ENCODE data around the gene GATAD2A.
A peak's percentile ranks its signal among the peaks of the same experiment; 100 is the strongest.

GATAD2A gene

DNA sequence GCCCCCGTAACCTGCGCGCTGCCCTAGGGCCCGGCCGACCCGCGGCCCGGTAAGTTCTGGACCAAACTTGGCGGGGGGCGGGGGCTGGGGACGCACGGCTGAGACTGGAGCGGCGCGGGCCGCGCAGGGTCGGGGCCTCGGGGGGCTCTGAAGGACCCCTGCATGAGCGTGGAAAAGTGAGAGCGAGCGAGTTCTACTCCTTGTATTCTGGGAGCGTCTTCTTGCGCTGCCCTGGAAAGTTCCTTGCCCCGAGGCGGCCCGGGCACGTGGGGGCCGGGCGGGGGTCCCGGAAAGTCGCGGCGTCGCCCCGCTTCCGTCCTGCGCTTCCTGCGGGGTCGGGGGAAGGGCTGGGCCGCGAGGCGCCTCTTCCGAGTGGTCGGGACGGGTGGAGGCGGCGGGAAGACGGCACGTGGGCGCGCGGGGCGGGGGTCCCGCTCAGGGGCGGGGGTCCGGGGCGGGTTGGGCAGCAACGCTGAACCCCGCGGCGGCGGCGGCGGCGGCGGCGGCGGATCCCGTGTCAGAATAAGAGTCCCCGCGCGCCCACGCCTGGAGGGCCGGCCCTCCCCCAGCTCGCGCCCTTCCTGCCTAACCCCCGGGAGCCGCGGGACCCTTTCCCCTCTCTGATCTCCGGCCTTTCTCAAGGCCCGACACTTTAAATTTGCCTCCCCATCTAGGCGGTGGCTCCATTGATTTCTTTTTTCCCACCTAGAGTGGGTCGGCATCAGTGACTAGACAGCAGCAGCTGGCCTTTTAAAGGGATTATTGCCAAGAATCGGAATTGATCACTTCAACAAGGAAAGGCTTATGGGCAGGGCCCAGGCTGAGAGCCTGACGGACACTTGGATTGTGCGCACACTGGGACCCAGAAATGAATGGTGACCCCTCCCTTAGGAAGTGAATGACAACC, 749 bp downstream of the GATAD2A start:
- Histone ChIP-seq H3K4me3 (ENCODE audit: insufficient read length, low read depth) (peak overlapping the region; percentile 80), H3K27me3 (ENCODE audit: insufficient read depth, insufficient read length) (peaks cover 5% of the 10 kb centered on the region), H3K9ac (ENCODE audit: insufficient read length, low read depth) (peak overlapping the region; percentile 95), H3K9me3 (ENCODE audit: insufficient read depth, low read length) (no peaks in the 10 kb centered on the region), H3K4me1 (ENCODE audit: insufficient read depth, insufficient read length) (peaks cover 16% of the 10 kb centered on the region), H3K36me3 (ENCODE audit: insufficient read depth, insufficient read length, low read length) (peaks cover 18% of the 10 kb centered on the region)
- no peak for DNase-seq (ENCODE audit: low read depth, low spot score)
- TF ChIP-seq SUZ12 (IDR thresholded peaks at IDR 0.05; ENCODE audit: extremely low read depth, insufficient read depth, insufficient read length), result no peak
- no peak for TF ChIP-seq ZNF274 (IDR thresholded peaks at IDR 0.05; ENCODE audit: low read depth, low read length)

DNA sequence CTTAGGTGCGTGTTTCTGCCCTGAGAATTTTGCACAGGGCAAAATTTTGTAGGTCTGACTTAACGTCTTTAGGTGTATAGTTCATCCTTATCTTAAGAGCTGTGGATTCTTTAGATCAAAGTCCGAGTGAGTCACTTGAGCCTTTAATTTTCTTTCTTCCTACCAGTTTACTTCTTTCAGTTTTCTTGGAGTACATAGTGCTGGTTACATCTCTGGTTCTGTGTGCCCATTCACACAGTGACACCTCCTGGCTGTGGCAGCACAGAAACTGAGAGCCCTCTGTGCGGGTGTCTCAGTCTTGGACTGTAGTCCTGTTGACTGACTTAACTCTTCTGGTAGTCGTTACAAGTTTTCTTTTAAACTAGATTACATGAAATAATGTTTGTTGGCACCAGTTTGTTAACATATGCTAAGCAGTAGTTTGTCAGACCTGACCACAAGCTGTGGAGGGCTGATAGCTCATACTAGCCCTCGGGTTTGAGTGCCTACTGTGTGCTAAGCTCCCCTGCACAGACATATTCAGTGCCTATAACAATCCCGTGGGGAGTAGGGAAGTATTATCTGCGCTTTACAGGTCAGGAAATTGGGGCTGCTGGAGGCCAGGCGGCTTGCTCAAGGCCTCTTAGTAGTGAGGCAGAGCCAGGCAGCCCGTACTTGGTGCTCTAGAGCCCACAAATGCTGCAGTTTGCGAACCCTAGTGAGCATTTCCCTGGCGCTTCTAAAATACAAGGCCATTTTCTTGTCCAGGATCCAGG, 1.6 kb downstream of the GATAD2A start:
- no peak for TF ChIP-seq ZNF274 (IDR thresholded peaks at IDR 0.05; ENCODE audit: low read depth, low read length)
- TF ChIP-seq SUZ12 (IDR thresholded peaks at IDR 0.05; ENCODE audit: extremely low read depth, insufficient read depth, insufficient read length), result no peak
- no peak for TF ChIP-seq YY1 (IDR thresholded peaks at IDR 0.05; ENCODE audit: insufficient read depth, insufficient read length)
- H3K4me1 ChIP-seq (ENCODE audit: insufficient read depth, insufficient read length), result peaks cover 19% of the 10 kb centered on the region
- DNase-seq (ENCODE audit: low read depth, low spot score), result no peak

DNA sequence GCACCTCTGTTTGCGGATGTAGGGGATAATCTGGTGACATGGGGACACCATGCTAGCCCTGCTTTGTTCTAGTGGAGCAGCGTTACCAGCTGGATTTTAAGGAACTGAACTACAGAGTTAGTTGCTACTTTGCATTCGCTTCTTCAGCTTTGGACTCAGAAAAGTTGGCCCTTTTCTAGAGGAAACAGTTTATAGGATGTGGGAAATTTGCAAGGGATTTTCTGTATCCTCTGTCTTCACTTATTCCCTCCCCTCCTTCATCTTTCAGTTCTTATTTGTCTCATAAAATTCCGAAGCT, 2.1 kb downstream of the GATAD2A start:
- no peak overlapping the region for H3K4me3 ChIP-seq (ENCODE audit: insufficient read length, low read depth)
- peak overlapping the region; percentile 86 for H3K9ac ChIP-seq (ENCODE audit: insufficient read length, low read depth)
- DNase-seq (ENCODE audit: low read depth, low spot score), result no peak
- H3K9me3 ChIP-seq (ENCODE audit: insufficient read depth, low read length), result no peaks in the 10 kb centered on the region
- H3K36me3 ChIP-seq (ENCODE audit: insufficient read depth, insufficient read length, low read length), result peaks cover 25% of the 10 kb centered on the region
- H3K4me1 ChIP-seq (ENCODE audit: insufficient read depth, insufficient read length), result peaks cover 19% of the 10 kb centered on the region
- H3K27me3 ChIP-seq (ENCODE audit: insufficient read depth, insufficient read length), result peaks cover 5% of the 10 kb centered on the region
- no peak for TF ChIP-seq YY1 (IDR thresholded peaks at IDR 0.05; ENCODE audit: insufficient read depth, insufficient read length)
- TF ChIP-seq ZNF274 (IDR thresholded peaks at IDR 0.05; ENCODE audit: low read depth, low read length), result no peak
- TF ChIP-seq SUZ12 (IDR thresholded peaks at IDR 0.05; ENCODE audit: extremely low read depth, insufficient read depth, insufficient read length), result no peak

More for the DNA sequence above, 1.6 kb downstream of the GATAD2A start:
- peaks cover 5% of the 10 kb centered on the region for H3K27me3 ChIP-seq (ENCODE audit: insufficient read depth, insufficient read length)
- no peaks in the 10 kb centered on the region for H3K9me3 ChIP-seq (ENCODE audit: insufficient read depth, low read length)
- H3K9ac ChIP-seq (ENCODE audit: insufficient read length, low read depth), result peak overlapping the region; percentile 86
- H3K4me3 ChIP-seq (ENCODE audit: insufficient read length, low read depth), result peak overlapping the region; percentile 80
- H3K36me3 ChIP-seq (ENCODE audit: insufficient read depth, insufficient read length, low read length), result peaks cover 25% of the 10 kb centered on the region

DNA sequence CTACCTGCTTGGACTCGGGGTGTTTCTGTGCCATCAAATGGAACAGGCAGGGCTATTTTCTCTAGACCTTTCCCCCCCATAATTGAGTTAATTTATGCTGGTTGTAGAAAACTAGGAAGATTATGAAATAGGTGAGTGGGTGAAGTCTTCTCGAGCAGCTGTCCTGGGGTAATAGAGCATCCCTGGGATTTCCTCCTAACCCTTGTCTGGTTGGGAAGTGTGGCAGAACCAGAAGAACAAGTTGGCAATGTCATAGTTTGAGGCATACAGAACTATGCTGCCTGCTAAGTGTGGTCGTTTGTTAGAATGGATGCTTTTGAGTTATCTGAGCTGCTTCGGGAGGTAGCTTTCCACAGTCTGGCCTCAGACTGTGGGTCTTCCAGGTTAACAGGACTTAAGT, 3.7 kb downstream of the GATAD2A start:
- Histone ChIP-seq H3K9me3 (ENCODE audit: insufficient read depth, low read length) (no peaks in the 10 kb centered on the region), H3K36me3 (ENCODE audit: insufficient read depth, insufficient read length, low read length) (peaks cover 30% of the 10 kb centered on the region), H3K4me3 (ENCODE audit: insufficient read length, low read depth) (no peak overlapping the region), H3K9ac (ENCODE audit: insufficient read length, low read depth) (no peak overlapping the region), H3K27me3 (ENCODE audit: insufficient read depth, insufficient read length) (peaks cover 5% of the 10 kb centered on the region), H3K4me1 (ENCODE audit: insufficient read depth, insufficient read length) (peaks cover 15% of the 10 kb centered on the region)
- no peak for TF ChIP-seq YY1 (IDR thresholded peaks at IDR 0.05; ENCODE audit: insufficient read depth, insufficient read length)
- TF ChIP-seq ZNF274 (IDR thresholded peaks at IDR 0.05; ENCODE audit: low read depth, low read length), result no peak
- no peak for TF ChIP-seq SUZ12 (IDR thresholded peaks at IDR 0.05; ENCODE audit: extremely low read depth, insufficient read depth, insufficient read length)
- no peak for DNase-seq (ENCODE audit: low read depth, low spot score)

DNA sequence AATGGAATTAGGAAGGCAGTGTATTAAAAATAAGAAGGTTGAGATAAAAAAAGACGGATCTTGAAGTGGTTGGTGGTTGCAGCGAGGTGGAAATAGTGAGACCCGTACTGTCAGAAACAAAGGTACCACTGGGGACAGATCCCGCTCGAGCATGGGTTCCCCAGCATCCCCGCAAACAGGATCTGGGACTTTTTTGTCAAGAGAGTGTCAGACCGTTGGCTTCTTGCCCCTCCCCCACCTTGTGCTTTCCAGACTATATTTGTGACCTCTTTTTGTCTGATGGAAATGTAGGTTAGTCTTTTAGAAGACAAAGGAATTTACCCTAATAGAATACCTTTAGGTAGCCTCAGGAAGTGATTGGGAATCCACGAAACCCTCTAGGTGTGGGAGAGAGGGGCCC, 4.2 kb downstream of the GATAD2A start:
- H3K4me3 ChIP-seq (ENCODE audit: insufficient read length, low read depth), result no peak overlapping the region
- peak overlapping the region; percentile 69 for H3K9ac ChIP-seq (ENCODE audit: insufficient read length, low read depth)

DNA sequence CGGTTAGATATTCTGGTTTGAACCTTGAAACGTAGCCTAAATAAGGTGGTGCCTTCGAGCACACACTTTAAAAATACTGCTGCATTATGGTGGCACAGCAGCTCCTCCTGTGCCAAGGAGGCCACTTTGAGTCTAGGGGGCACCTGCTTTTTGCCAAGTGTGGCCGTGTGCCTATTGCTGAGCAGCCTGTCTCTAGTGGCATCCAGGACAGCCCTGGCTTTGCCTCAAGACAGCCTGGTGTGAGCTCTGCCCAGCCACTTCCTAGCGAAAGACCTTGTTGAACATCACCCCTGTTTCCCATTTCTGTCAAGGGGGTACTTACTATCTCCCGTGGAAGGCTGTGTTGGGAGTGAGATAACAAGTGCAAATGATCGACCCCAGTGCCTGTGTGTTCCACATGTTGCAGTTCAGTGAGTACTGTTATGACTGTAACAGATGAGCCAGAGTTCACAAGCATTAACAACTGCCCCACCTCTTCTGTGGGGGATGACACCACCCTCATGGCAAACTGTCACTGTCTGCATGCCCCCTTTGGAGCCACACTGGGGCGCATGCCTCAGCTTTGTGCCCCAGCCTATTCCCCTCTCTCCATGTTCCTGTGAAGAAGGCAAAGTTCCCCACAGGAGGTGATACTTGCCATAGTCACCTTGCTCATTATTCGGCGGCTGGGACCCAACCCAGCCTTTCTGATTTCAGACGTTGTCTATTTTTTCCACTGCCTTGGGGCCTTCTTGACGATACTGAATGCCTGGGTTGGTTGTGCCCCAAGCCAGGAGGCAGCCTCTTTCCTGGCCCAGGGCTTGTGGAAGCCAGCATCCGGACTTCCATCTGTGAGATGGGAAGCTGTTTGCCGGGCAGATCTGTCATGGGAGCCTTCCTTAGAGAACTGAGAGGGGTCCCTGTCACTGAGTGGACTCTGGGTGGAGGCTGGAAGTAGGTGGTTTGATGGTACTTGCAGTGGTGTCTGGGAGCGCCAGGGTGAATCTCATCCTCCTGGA, 5.4 kb downstream of the GATAD2A start:
- no peaks in the 10 kb centered on the region for H3K27me3 ChIP-seq (ENCODE audit: insufficient read depth, insufficient read length)
- H3K4me1 ChIP-seq (ENCODE audit: insufficient read depth, insufficient read length), result peaks cover 15% of the 10 kb centered on the region
- no peak for TF ChIP-seq SUZ12 (IDR thresholded peaks at IDR 0.05; ENCODE audit: extremely low read depth, insufficient read depth, insufficient read length)
- no peak for TF ChIP-seq ZNF274 (IDR thresholded peaks at IDR 0.05; ENCODE audit: low read depth, low read length)
- TF ChIP-seq YY1 (IDR thresholded peaks at IDR 0.05; ENCODE audit: insufficient read depth, insufficient read length), result no peak
- H3K36me3 ChIP-seq (ENCODE audit: insufficient read depth, insufficient read length, low read length), result peaks cover 30% of the 10 kb centered on the region
- no peak overlapping the region for H3K4me3 ChIP-seq (ENCODE audit: insufficient read length, low read depth)
- H3K9me3 ChIP-seq (ENCODE audit: insufficient read depth, low read length), result no peaks in the 10 kb centered on the region
- no peak overlapping the region for H3K9ac ChIP-seq (ENCODE audit: insufficient read length, low read depth)
- no peak for DNase-seq (ENCODE audit: low read depth, low spot score)

More for the DNA sequence above, 4.2 kb downstream of the GATAD2A start:
- peaks cover 15% of the 10 kb centered on the region for H3K4me1 ChIP-seq (ENCODE audit: insufficient read depth, insufficient read length)
- no peaks in the 10 kb centered on the region for H3K9me3 ChIP-seq (ENCODE audit: insufficient read depth, low read length)
- peaks cover 5% of the 10 kb centered on the region for H3K27me3 ChIP-seq (ENCODE audit: insufficient read depth, insufficient read length)
- no peak for DNase-seq (ENCODE audit: low read depth, low spot score)
- peaks cover 30% of the 10 kb centered on the region for H3K36me3 ChIP-seq (ENCODE audit: insufficient read depth, insufficient read length, low read length)
- no peak for TF ChIP-seq SUZ12 (IDR thresholded peaks at IDR 0.05; ENCODE audit: extremely low read depth, insufficient read depth, insufficient read length)
- no peak for TF ChIP-seq YY1 (IDR thresholded peaks at IDR 0.05; ENCODE audit: insufficient read depth, insufficient read length)
- no peak for TF ChIP-seq ZNF274 (IDR thresholded peaks at IDR 0.05; ENCODE audit: low read depth, low read length)

All from NT2/D1 (cell line).